Measurements from ENCODE around the gene CAPN9.

Gene CAPN9

GRCh38 chr1:230851291-230851691, 104.1 kb downstream of the CAPN9 start:
- no peak for TF ChIP-seq CTCF (IDR thresholded peaks at IDR 0.05; ENCODE audit: insufficient read depth, low read length, missing control alignments)
- POLR2A ChIA-PET = interaction anchor here (0.9 to 4.4 kb wide), 2 partner anchors 15 to 16 kb away, joined by 4 to 24 read pairs; partner anchors contain the start of gene C1orf198
- no peak overlapping the region for H3K4me3 ChIP-seq (ENCODE audit: low read depth, low read length)
- CTCF ChIA-PET = interaction anchor here (1.2 to 3.1 kb wide), 2 partner anchors 11 to 16 kb away, joined by 3 to 9 read pairs; no protein-coding TSS in a partner anchor
- no peak for DNase-seq (ENCODE audit: low read depth, low spot score)

Data from AG04449 (cell line).